Ishikawa (cell line): ENCODE data around the gene CRTAC1.

Source experiments
- FOXM1 ChIP-seq: IDR thresholded peaks from 2 replicates; pipeline ENCODE4 v1.6.1; 2012; ENCODE audit warnings: low read depth, borderline replicate concordance
- RAD21 ChIP-seq: IDR thresholded peaks from 2 replicates; pipeline ENCODE4 v1.6.1; 2012; ENCODE audit warnings: low read depth

DNA sequence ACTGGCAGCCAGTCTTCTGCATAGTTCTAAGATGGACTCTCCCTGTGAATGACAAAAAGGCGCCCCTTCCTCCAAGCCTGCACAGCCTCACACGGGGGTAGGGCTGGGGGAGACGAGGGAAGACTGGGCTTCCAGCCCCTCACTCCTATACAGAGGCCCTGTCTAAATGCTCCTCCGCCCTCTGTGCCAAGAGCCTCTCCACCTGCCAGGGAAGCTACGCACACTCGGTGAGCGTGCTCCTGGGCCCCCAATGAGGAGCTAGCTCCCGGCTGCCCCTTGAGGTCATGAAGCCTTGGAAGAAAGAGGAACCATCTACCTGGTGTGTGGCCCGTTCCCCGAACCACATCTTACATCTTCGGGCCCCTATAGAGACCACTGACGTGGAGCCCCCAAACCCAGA is 54.8 kb downstream of the CRTAC1 start:
- TF ChIP-seq FOXM1 (no peak), RAD21 (no peak)
